Lower leg skin (tissue), 4 donors: ENCODE results near the gene GRK1. TPM values are rescaled to one million over a fixed set of nuclear protein-coding genes. Genes with fewer than 3 reads are reported as not detected.

ENCODE experiments used
- DNase-seq, 2 donors: peaks; one replicate each; pipeline ENCODE4 v3.0.0-alpha.2; 2019; ENCODE audit warnings: low spot score in 2 of 2
- H3K4me3 ChIP-seq: fragments of 200-600 bp; sonication (generic); 2 replicates; pipeline ENCODE4 v1.5.1; 2017; ENCODE audit warnings: mild to moderate bottlenecking, low read depth; ENCODE audit not compliant: poor library complexity, severe bottlenecking
- POLR2A ChIP-seq, 2 donors: fragments of 450-650 bp; IDR thresholded peaks; one replicate each; pipeline ENCODE4 v1.6.1; 2016 to 2017; ENCODE audit warnings: antibody characterized with exemption in 2 of 2, mild to moderate bottlenecking in 1 of 2, moderate library complexity in 1 of 2
- WGBS, 2 donors: methylation state at CpG; one replicate each; pipeline ENCODE4 v1.1.5; 2018; 5-methylcytosine and 5-hydroxymethylcytosine counted together
- intact Hi-C: fragments of 100-400 bp; cut with DNase I; formaldehyde crosslinking; loops from one replicate; pipeline ENCODE4 v1.15.0; 2023; ENCODE audit warnings: low total_unique reads
- total RNA-seq, 4 donors: library from RNA; depleted of rRNA; stranded (reverse); fragments of >200 nt; gene quantifications; one replicate each; pipeline ENCODE4 v1.1.0, GENCODE V29; 2016
- TF ChIP-seq, protein P1 (sequence below), 3 donors: fragments of 450-650 bp; IDR thresholded peaks; one replicate each; pipeline ENCODE4 v1.5.1; 2016; ENCODE audit warnings: antibody characterized with exemption in 3 of 3, mild to moderate bottlenecking in 3 of 3, moderate library complexity in 2 of 3

GRK1 gene
- total RNA-seq, 4 donors from 2014 or later, result not detected

DNA sequence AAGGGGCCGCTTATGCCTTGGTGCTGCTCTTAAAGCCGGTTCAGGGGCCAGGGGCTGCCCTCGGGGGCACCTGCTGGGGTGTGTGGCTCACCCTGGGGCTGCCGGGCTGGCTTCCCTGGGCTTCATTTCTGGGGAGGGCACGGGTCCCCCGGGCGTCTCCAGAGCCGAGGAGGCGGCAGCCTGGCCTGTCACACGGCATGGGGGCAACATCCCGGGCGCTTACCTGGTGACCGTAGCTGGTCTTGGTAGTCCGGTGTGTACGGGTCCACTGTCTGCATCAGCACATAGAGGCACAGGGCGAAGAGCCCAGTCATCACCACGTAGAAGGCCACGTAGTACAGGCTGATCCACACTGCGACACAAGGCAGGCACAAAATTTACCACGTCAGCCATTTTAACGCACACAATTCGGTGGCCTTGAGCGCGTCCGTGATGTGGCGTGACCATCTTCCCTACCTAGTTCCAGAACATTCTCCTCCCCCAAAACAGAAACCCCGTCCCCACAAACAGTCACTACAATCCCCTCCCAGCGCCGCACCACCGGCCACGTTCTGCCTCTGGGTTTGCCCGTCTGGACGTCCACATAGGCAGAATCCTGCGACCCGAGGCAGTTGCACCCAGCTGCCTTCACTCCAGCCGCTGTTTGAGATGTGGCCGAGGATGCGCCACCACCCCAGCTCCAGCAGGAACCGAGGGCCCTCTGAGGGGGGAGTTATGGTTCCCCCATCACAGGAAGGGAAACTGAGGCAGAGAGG lies 12.3 kb upstream of the GRK1 start:
- intact Hi-C loops, result no loop called here
- DNase-seq, result peak in 1 of 2 donors; percentile 82
- no peak for TF ChIP-seq POLR2A (IDR thresholded peaks at IDR 0.05)
- TF ChIP-seq, protein P1, sequence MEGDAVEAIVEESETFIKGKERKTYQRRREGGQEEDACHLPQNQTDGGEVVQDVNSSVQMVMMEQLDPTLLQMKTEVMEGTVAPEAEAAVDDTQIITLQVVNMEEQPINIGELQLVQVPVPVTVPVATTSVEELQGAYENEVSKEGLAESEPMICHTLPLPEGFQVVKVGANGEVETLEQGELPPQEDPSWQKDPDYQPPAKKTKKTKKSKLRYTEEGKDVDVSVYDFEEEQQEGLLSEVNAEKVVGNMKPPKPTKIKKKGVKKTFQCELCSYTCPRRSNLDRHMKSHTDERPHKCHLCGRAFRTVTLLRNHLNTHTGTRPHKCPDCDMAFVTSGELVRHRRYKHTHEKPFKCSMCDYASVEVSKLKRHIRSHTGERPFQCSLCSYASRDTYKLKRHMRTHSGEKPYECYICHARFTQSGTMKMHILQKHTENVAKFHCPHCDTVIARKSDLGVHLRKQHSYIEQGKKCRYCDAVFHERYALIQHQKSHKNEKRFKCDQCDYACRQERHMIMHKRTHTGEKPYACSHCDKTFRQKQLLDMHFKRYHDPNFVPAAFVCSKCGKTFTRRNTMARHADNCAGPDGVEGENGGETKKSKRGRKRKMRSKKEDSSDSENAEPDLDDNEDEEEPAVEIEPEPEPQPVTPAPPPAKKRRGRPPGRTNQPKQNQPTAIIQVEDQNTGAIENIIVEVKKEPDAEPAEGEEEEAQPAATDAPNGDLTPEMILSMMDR (IDR thresholded peaks at IDR 0.05), result no peak
- H3K4me3 ChIP-seq, result no peak overlapping the region
- 89 to 93% methylated on average over 33 to 39 of the region's 39 CpGs for WGBS, 2 donors

DNA sequence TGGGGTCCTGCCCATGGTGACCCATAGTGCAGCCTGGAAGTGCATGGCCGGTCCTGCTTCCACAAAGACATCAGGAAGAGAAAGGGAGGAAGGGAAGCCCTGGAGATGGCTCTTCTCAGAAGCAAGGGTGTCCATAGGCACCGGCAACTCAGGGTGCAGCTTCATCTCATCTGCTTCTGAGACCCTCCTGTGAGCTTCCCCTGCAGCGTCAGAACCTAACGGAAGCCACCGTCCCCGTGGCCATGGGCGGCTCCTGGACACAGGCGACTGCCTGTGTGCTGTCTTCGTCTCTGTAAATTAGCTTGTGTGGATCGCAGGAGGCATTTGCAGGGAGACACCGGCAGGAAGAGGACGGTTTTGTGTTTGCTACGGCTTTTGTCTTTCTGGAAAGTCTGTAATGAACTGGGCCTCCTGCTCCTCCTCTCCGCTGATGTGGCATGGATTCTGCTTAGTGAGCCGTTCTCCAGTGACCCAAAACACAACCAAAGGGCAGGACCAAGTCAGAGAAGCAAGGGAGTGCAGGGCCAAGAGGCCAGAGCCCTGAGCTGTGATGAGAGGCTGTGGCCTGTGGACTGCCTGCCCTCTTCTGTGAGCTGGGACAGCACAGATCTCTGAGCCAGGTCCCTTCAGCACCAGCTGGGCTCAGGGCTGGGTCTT lies 11.5 kb upstream of the GRK1 start:
- peak in 1 of 2 donors; percentile 71 for DNase-seq
- TF ChIP-seq, protein P1 (IDR thresholded peaks at IDR 0.05), result no peak
- TF ChIP-seq POLR2A (IDR thresholded peaks at IDR 0.05), result no peak
- no peak overlapping the region for H3K4me3 ChIP-seq
- intact Hi-C loops, result no loop called here
- WGBS, 2 donors, result 87 to 88% methylated on average over 15 of the region's 15 CpGs

DNA sequence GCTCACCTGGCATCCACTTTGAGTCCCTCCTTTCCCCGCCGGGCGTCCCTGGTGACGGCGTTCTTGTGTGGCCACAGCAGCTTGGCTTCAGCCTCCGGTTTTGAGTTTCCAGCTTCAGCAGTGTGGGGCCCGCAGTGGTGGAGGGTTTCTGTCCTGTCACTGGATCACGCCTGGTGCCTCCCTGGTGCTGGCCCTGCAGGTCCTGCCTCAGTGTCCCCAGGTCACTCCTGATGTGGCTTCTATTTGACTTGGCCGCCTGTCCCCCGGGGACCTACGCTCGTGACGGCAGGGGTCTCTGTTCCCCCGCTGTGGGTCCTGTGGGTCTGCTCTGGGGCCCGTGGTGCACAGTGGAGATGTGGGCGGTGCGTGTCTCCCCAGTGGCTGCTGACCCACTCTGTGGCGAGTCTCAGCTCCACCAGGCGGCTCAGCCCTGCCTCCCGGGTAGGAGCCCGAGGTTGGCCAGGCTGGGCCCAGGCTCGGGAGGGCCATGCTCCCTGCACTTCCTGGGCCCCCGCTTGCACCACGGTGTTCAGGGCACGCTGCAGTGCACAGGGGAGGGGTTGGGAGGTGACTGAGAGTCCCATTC lies 10.9 kb upstream of the GRK1 start:
- WGBS, 2 donors, result 86 to 88% methylated on average over 22 to 23 of the region's 25 CpGs
- TF ChIP-seq, protein P1 (IDR thresholded peaks at IDR 0.05), result no peak
- TF ChIP-seq POLR2A (IDR thresholded peaks at IDR 0.05), result no peak

DNA sequence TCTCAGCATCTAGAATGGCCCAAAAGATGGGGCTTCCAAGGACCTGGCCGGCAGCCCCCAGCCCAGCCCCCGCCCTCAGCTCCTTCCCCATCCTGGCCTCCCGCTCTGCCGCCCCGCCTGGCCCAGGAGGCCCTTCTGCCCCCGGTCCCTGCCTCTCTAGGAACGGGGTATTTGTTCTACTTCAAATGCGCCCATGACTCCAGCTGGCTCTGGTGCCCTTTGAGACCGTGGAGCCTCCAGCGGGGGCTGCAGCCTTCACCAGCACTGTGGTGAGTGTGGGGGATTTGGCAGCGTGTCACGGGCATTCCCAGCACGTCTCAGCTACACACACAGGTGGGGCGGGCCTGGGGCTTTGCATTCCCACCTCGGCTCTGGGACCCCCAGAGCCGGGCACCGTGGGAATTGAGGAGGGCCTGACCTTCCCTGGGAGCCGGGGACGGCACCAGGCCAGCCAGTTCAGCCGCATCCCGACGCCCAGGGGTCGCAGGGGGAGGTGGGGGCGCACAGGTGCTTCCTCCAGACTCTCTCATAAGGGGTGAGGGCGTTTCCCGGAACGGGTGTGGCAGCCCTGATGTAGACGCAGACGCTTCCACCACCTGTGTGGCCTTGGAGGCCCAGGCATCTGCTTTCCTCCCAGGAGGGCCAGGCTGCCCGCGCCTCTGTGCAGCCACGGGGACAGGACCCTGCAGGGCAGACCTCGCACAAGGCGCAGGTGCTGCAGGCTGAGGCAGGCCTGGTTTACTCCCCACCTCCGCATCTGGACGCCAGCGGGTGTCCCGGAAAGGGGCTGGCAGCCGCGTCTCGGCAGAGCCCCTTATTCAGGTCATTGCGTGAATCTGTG lies 10.0 kb upstream of the GRK1 start:
- TF ChIP-seq, protein P1 (IDR thresholded peaks at IDR 0.05), result no peak
- TF ChIP-seq POLR2A (IDR thresholded peaks at IDR 0.05), result no peak
- WGBS, 2 donors, result 52 to 63% methylated on average over 24 to 38 of the region's 42 CpGs
- intact Hi-C loops, result no loop called here
- H3K4me3 ChIP-seq, result no peak overlapping the region
- DNase-seq, result peak in 1 of 2 donors; percentile 74

More for the DNA sequence above, 10.9 kb upstream of the GRK1 start:
- no peak overlapping the region for H3K4me3 ChIP-seq
- DNase-seq, result peak in 1 of 2 donors; percentile 80
- intact Hi-C loops, result no loop called here

DNA sequence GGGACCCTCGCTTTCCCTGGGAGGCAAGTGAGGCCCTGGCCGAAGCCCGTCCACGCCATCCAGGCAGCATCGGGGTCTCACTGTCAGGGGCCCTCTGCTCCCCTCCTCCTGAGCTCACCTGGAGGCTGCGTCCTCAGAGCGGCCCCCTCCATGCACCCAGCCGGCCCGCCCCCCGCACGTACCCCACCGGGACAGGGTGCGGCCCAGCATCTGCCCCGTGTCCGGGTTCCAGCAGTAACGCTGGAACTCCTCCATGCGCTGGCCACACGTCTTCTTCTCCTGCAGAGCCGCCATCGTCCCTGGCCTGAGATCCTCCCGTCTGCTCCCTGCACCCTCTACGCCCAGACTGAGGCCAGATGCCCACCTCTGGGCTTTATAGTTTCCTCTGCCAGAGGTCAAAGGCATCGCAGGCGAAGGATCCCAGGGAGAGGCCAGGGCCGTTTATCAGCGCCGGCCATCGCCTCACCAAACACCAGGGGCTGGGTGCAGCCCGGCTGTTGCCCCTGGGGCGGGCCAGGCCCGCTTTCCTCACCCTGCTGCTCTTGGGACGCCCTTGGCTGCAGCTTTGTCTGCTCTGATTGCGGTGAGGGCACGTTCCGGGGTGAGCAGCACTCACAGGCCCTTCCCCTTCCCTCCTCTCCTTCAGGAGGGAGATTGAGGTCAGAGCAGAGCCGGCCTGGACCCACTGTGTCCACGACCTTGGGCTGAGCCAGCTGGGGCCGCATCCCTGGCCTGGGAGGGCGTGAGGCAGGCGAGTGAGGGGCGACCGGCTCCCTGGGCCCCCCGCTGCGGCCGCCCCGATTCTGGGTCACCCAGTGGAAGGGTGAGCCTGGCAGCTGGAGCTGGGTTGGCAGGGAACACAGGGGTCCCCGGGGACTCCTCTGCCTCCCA lies 8.9 kb upstream of the GRK1 start, which contains the start of gene ATP4B:
ATP4B (minus strand) TSS at position 348 of the 891 bp plus-strand sequence; CDS start at position 294, 54 bp downstream.
- 87 to 90% methylated on average over 38 to 39 of the region's 47 CpGs for WGBS, 2 donors
- intact Hi-C loops, result no loop called here
- no peak for TF ChIP-seq POLR2A (IDR thresholded peaks at IDR 0.05)
- TF ChIP-seq, protein P1 (IDR thresholded peaks at IDR 0.05), result no peak
- H3K4me3 ChIP-seq, result no peak within 1 kb of the TSS
- DNase-seq, result peak in 1 of 2 donors; percentile 76
